GM12864 (cell line): ENCODE data around the gene DIP2C.

Source experiments
- DNase-seq: peaks from one replicate; pipeline ENCODE4 v3.0.0-alpha.2; 2011; ENCODE audit warnings: low read depth
- H3K4me3 ChIP-seq: 2 replicates; pipeline ENCODE4 v1.5.1; 2011; ENCODE audit warnings: mild to moderate bottlenecking, low read depth, low read length, control low read depth
- TF ChIP-seq, protein P1 (sequence below): IDR thresholded peaks from 2 replicates; pipeline ENCODE4 v1.5.1; 2011; ENCODE audit warnings: low read depth, mild to moderate bottlenecking, moderate library complexity, low read length, control low read depth, inconsistent platforms; ENCODE audit errors: missing control alignments

The DIP2C gene

DNA sequence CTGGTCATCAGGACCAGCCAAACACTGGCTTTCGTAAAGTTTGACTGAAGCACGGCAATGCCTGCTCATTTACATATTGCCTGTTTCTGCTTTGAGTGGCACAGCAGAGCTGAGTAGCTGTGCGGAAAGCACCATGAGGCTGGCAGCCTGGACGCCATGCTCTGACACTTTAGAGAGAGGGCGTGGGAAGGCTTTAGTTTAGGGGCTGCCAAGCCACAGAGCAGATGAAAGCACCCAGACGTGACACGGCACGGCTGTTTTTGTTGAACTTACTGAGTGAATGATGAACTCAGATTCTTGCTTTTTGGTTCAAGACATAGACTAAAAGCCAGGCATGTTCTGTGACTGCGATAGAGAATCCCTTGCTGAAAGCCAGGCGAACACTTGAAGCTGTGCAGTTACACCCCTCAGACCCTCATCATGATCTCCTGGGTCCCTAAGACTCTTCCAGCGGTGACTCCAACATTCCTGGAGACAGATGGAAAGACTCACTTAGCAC, 372.1 kb downstream of the DIP2C start:
- no peak for DNase-seq
- no peak overlapping the region for H3K4me3 ChIP-seq
- TF ChIP-seq, protein P1, sequence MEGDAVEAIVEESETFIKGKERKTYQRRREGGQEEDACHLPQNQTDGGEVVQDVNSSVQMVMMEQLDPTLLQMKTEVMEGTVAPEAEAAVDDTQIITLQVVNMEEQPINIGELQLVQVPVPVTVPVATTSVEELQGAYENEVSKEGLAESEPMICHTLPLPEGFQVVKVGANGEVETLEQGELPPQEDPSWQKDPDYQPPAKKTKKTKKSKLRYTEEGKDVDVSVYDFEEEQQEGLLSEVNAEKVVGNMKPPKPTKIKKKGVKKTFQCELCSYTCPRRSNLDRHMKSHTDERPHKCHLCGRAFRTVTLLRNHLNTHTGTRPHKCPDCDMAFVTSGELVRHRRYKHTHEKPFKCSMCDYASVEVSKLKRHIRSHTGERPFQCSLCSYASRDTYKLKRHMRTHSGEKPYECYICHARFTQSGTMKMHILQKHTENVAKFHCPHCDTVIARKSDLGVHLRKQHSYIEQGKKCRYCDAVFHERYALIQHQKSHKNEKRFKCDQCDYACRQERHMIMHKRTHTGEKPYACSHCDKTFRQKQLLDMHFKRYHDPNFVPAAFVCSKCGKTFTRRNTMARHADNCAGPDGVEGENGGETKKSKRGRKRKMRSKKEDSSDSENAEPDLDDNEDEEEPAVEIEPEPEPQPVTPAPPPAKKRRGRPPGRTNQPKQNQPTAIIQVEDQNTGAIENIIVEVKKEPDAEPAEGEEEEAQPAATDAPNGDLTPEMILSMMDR, result no peak

DNA sequence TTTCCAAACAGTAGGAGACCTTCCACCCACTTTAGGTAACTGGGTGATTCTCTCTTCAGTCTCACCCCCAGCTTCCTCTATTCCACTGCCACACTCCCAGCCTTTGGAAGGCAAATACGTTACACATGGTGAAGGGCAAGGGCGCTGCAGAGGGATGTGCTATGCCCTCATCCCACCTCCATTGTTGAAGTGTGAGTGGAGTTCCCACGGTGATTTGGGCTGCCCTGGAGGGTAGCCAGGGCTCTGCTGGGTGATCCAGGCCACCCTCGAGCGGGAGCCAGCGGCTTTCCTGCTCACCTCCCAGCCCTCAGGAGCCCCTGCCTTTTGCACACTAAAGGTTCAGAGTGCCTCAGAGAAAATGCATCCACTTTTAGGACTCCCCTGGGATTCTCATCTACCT, 373.1 kb downstream of the DIP2C start:
- H3K4me3 ChIP-seq, result no peak overlapping the region
- no peak for DNase-seq
- TF ChIP-seq, protein P1, result no peak

DNA sequence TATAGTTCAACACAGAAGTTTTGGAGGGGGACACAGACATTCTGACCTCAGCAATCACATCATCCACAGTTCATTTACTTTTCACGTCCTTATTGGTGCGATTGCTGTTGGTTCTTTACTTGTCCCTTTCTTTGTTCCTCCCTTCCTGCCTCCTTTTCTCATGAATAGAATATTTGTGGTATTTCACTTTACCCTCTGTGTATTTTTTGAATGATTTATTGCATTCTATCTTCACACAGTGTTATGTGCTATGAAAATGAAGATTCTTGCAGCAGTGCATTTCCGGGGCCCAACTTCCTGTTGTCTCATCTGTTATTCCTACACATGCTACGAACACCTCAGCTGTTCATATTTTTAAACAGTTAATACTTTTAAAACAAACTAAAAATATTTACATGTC, 374.6 kb downstream of the DIP2C start:
- TF ChIP-seq, protein P1, result no peak
- no peak for DNase-seq
- H3K4me3 ChIP-seq, result no peak overlapping the region

DNA sequence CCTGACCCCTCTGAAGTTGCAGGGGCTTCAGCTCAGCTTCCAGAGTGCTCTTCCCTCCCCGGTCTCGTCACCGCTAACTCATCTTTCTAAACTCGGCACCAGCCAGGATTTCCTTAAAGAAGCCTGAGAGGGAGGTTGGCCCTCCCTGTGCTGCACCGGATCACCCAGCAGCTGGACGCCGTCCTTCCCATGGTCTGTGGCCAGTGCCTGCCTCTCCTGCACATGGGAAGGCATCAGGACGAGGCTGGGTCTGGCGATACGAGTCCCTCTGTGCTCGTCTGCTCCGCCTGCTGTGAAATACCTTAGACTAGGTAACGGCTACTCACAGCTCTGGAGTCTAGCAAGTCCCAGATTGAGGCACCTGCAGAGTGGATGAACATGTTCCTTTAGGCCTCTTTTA, 375.1 kb downstream of the DIP2C start:
- TF ChIP-seq, protein P1, result no peak
- no peak overlapping the region for H3K4me3 ChIP-seq
- no peak for DNase-seq

DNA sequence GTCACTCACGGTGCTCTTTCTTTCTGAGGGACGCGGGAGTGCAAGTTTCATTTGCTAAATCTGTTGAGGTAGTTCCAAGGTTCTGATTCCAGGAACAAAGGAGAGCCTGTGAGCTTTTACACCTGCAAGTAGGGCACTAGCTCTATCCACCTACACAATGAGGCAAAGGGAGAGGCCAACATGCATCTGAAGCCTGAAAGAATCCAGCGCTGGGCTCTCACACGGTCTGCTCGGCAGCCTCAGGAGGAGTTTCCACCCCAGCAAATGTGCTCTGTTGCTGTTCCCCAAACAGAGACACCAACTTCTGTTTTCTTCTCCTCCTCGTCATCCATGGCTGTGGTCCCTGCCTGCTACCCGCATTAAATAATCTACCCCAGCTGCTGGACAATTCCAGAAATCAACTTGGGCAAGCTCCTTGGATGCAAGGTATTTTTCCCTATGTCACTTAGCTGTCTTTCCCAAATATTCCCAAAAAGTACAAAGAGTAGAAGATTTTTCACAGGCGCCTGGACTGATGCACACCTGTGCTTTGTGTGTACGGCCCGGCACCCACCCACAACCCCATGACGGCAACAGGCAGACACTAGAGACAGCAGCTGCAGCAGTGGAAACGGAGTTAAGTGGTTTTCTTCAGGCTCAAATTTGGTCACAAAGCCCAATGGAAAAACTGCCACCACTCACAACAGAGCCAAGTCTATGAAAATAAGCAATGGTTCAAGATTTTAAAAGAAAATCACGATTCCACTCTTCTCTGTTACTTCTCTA, 377.4 kb downstream of the DIP2C start:
- DNase-seq, result no peak
- TF ChIP-seq, protein P1, result no peak
- H3K4me3 ChIP-seq, result no peak overlapping the region

DNA sequence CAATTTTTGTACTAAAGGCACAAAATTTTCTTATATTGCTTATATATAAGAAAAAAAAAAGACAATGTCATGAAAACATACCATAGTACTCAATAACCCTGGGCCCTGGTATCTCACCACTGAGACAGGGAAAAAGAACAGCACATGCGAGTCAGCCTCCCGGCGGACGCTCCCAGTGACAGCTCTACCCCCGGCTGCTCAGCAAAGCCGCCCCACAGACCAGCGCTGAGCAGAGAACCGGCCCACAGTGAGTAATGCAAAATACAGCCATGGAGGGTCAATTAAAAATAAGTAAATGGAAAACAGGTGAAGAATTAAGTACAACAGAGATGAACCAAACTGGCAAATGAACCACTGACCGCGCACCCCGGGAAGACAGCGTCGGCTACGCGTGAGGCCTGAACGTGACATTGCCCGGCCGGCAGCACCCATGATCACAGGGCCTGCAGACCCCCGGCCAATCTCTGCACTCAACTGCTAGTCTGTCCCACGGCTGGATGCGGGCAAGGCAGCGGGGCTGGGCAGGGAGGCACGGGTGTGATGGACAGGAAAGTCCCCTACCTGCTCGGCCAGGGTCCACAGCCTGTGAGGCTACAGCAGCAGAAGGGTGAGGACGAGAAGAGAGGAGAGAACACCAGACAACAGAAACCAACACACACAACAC, 378.4 kb downstream of the DIP2C start:
- H3K4me3 ChIP-seq, result no peak overlapping the region
- TF ChIP-seq, protein P1, result no peak
- no peak for DNase-seq

DNA sequence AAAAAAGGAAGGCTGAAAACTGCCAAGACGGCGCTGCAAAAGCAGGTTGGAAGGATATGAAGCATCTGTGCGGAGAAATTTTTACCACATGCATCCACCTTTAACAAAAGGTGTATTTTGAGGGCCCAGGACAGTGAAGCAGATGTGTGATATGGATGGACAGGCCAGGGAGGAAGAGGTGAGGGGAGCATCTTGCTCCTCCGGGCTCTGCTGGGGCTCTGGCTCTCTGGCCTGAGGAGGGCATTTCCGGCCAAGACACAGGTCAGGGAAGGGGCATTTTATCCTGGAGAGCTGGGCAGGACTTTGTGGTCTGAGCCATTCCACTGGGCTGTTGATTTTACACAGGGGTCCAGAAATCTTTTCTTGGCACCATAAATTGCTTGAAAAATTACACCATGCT, 379.1 kb downstream of the DIP2C start:
- TF ChIP-seq, protein P1, result no peak
- no peak for DNase-seq
- H3K4me3 ChIP-seq, result no peak overlapping the region
